HTERT RPE-1 (cell line): ENCODE results near the gene SGMS1.
"Not testable (repeated sequence)": the region's sequence is repeated elsewhere in the genome, so short reads cannot be mapped to it uniquely, and the experiment has no call there.

Source experiments
- in situ Hi-C: fragments of 300-500 bp; cut with MboI; formaldehyde crosslinking; loops from 4 replicates; pipeline ENCODE4 v1.14.3; 2020; ENCODE audit warnings: low sequenced_read_pairs

SGMS1 gene

GRCh38 chr10:50541317-50541716, 82.4 kb downstream of the SGMS1 start:
- in situ Hi-C loops, result no loop called here

- in situ Hi-C loops, result no loop called here
Observed at GRCh38 chr10:50540826-50541122, 83.0 kb downstream of the SGMS1 start.

GRCh38 chr10:50540069-50540825, 83.5 kb downstream of the SGMS1 start:
- in situ Hi-C loops, result no loop called here

DNA sequence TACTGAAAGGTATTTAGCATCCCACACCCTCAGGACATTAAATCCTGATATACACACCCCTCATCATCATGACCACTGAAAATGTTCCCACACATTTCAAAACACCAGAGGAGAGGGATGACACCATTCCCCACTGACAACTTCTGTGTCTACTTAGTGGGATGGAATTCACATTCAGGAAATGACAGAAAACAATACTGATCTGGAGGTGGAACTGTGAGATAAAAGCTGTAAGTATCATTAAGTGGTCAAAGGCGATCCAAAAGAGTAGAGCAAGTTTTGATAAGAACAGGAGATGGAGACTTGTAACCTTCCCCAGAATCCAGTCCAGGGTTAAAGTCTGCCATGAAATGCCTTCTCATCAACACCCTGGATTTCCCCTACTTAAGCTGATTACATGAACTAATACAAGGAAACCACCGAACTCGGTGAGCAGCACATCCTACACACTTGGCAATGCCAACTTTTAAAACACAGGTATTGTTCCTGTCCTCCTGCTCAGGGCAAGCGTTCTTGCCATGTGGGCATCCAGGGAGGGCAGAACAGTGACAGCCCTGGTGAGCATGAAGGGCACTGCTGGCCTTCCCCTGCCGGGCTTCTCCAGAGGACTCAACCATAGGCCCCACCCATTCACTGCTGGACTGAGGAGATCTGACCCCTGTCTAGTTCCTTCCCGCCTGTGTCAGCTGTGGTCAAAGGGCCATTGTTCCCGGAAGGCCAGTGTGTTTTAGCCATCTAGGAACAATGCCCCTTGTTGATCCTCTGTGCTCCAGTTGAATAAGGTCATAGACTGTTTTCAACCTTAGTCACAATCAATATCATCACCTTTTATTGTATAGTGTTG, 85.0 kb downstream of the SGMS1 start:
- in situ Hi-C loops, result no loop called here

DNA sequence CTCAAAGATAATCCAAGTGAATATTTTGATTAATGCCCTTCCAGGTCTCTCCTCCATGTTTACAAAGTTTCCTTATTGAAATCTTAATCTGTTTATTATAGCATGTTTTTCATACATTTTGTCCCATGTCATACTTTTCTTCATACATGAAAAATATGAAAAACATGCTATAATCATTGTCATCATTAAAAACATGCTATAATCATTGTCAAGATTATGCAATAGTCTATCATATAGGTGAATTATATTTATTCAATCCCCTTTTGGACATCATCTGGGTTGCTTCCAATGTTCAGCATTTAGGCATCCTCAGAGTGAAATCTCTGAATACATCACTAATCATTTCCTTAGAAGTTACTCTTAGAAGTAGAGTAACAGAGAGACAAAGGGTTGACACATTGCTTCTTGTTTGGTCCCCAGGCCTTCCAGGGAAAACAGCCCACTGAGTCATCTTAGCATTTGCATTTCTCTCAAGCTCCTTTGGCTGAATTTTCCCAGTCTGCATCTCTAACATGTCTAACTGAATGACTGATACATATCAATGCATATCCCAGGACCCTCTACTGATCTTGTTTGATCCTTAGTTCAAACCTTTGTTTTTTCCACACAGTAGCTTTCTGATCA, 87.0 kb downstream of the SGMS1 start:
- in situ Hi-C loops, result no loop called here

DNA sequence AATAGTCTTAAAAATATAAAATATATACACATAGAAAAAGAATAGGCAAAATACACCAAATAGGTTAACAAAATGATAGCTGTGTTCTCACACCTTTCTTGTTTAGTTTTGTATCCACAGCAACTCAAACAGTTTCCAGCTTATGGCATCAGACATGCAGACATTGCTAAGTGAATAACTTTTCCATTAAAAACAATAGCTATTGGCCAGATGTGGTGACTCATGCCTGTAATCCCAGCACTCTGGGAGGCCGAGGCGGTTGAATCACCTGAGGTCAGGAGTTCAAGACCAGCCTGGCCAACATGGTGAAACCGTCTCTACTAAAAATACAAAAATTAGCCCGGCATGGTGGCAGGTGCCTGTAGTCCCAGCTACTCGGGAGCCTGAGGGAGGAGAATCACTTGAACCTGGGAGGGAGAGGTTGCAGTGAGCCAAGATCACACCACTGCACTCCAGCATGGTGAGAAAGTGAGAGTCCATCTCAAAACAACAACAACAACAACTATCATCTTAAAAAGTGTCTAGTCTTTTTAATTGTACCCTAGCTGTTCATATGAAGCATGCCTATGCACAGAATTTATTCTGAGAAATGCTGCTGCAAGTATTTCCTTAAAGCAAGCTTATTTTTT, 88.9 kb downstream of the SGMS1 start:
- in situ Hi-C loops, result not testable (repeated sequence)

- in situ Hi-C loops, result no loop called here
Observed at GRCh38 chr10:50533296-50533695, 90.5 kb downstream of the SGMS1 start.

GRCh38 chr10:50531388-50532077, 92.2 kb downstream of the SGMS1 start:
- in situ Hi-C loops, result no loop called here

DNA sequence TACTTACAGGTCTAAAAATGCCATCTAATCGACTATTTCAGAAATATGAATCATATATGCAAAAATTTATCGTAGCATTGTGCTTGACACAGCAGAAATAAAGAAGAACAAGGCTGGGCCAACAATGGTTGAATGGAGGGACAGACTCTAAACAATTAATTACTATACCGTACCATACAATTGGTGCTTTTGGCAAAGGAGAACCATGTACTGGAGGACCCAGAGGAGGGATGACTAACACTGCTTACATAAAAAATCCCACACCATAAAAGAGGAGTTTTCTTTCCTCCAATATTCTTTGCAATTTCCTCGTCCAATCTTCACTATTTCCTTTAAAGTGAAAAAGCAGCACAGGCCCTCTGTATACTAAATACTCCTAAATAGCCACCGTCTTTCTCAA, 94.1 kb downstream of the SGMS1 start:
- in situ Hi-C loops, result no loop called here

- in situ Hi-C loops, result no loop called here
Observed at GRCh38 chr10:50528206-50528605, 95.5 kb downstream of the SGMS1 start.

DNA sequence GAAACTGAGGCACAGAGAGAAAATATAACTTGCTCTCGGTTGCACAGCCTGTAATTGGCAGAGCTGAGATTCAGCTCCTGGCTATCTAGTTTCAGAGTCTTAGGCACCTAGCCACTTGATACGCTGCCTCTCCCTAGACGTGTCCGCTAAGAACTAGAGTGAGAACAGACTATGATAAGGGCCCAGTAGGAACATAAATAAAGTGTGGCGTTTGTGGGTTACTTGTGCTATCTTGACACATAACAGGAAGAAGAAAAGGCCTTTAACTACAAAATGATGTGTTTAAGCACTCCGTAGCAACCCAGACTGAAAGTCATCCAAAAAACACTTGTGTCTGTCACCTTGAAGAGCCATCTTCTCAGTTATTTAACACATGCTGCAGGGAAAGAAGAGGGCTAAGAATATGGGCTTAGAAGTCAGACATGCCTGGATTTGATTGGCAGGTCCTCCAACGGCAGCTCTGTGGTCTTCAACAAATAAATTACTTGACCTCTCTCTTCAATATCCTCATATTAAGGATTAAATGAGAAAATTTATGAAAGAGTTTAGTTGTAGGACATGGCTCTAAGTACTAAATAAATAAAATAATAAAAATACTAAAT, 96.2 kb downstream of the SGMS1 start:
- in situ Hi-C loops, result no loop called here

- in situ Hi-C loops, result no loop called here
Observed at GRCh38 chr10:50526185-50526584, 97.6 kb downstream of the SGMS1 start.

- in situ Hi-C loops, result no loop called here
Observed at GRCh38 chr10:50523357-50523756, 100.4 kb downstream of the SGMS1 start.

- in situ Hi-C loops, result no loop called here
Observed at GRCh38 chr10:50522908-50523307, 100.8 kb downstream of the SGMS1 start.

DNA sequence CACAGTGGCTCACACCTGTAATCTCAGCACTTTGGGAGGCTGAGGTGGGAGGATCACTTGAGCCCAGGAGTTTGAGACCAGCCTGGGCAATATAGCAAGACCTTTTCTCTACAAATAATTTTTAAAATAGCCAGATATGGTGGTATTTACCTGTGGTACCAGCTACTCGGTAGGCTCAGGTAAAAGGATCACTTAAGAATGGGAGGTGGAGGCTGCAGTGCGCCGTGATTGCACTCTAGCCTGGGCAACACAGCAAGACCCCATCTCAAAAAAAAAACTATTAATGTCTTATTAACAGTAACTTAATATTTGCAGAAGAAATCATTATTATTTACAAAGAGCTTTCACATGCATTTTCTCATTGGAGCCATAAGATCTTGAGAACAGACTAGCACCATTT, 103.6 kb downstream of the SGMS1 start:
- in situ Hi-C loops, result no loop called here

GRCh38 chr10:50517626-50518025, 106.1 kb downstream of the SGMS1 start:
- in situ Hi-C loops, result no loop called here

DNA sequence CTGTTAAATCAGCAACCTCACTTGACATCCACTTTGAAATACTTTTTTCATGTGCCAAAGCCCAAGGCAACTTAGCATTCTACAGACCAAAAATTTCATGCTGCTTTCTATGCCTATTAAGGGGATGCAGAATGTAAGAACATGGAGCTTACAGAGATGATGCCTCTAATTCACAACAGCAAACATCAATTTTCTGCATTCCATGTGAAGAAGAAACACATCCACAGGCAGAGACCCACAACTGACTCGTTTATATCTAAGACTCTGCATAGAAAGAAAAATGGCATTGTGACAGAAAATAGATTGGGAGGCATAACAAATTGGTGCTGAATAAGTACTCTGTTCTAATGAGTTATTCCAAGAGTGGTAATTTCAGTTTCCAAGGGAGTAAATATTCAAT, 107.6 kb downstream of the SGMS1 start:
- in situ Hi-C loops, result no loop called here

DNA sequence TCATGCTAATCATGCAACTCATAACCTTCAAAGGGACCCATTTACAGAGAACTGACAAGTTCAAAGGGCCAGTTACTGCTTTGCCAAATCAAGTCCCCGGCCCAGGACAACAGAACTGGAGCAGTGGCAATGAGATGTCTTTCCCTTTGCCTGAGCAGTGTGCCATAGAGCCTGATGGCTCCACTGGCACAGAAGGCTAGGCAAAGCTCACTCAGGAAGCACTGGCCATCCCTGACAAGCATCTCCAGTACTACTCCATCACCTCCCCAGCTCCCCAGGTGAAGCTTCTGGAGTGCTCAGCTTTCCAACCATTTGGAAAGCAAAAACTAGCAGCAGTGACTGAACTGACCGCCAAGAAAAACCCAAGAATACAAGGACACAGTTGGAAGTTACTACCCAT, 108.3 kb downstream of the SGMS1 start:
- in situ Hi-C loops, result no loop called here

DNA sequence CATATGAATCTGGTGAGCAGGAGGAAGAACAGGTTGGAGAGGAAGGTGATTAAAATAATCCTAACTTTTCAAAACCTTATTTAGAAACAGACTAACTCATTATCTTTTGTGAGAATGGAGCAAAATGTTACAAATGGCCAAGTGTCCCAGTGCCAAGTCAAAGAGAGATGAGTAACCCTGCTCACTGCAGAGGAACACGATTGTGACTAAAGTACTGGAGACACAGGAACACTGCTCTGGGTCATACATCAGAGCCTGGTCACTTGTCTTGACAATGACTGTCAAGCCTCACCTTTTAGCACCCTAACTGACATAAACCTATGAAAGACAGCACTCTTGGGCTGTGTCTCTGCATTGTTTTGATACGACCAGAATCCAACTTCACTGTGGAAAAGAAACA, 108.8 kb downstream of the SGMS1 start:
- in situ Hi-C loops, result no loop called here

GRCh38 chr10:50513956-50514355, 109.8 kb downstream of the SGMS1 start:
- in situ Hi-C loops, result no loop called here
